Measurements from ENCODE around the gene NELL1.

- TF ChIP-seq CTCF (conservative IDR thresholded peaks at IDR 0.05; ENCODE audit: low read depth in 2 of 2) = no peak
- TF ChIP-seq CREB1 (CRISPR knock-in tag; IDR thresholded peaks at IDR 0.05; ENCODE audit: low read depth) = no peak
- no peak for TF ChIP-seq EZH2phosphoT487 (IDR thresholded peaks at IDR 0.05; ENCODE audit: unreplicated experiment)
- TF ChIP-seq EZH2 (IDR thresholded peaks at IDR 0.05; ENCODE audit: low read depth, unreplicated experiment) = no peak
- TF ChIP-seq NANOG (IDR thresholded peaks at IDR 0.05; ENCODE audit: borderline replicate concordance) = no peak
- no peak for TF ChIP-seq JUNB (IDR thresholded peaks at IDR 0.05; ENCODE audit: unreplicated experiment)
- no peak for TF ChIP-seq POLR2AphosphoS5 (IDR thresholded peaks at IDR 0.05; ENCODE audit: low read depth)
Observed at GRCh38 chr11:20864628-20865027, 195.2 kb downstream of the NELL1 start.

Data from GM23338 (cell line).